Stimulated activated CD8-positive, alpha-beta memory T cell treated with anti-CD3 and anti-CD28 coated beads, Interleukin-12 subunit alpha, Interleukin-12 subunit beta, amount 100 ng/mL, for 1 hour (primary cell): Measurements from ENCODE around the gene POPDC3.

Experiments
- DNase-seq: peaks from one replicate; pipeline ENCODE4 v3.0.0-alpha.2; 2020; ENCODE audit warnings: low read depth

POPDC3 gene

GRCh38 chr6:105151644-105152043 is 28.2 kb downstream of the POPDC3 start:
- no peak for DNase-seq

- no peak for DNase-seq
These were observed 41.7 kb downstream of the POPDC3 start for GRCh38 chr6:105138141-105138540.

- no peak for DNase-seq
These were observed 42.4 kb downstream of the POPDC3 start for GRCh38 chr6:105137388-105137787.

- no peak for DNase-seq
These were observed 43.1 kb downstream of the POPDC3 start for GRCh38 chr6:105136431-105137350.

GRCh38 chr6:105135907-105136430 is 43.8 kb downstream of the POPDC3 start:
- DNase-seq, result no peak

GRCh38 chr6:105135056-105135455 is 44.8 kb downstream of the POPDC3 start:
- DNase-seq, result no peak

- no peak for DNase-seq
These were observed 57.1 kb downstream of the POPDC3 start for GRCh38 chr6:105122717-105123116.

GRCh38 chr6:105121981-105122380 is 57.8 kb downstream of the POPDC3 start:
- no peak for DNase-seq

- DNase-seq, result no peak
These were observed 59.2 kb downstream of the POPDC3 start for GRCh38 chr6:105120570-105120969.

- DNase-seq, result no peak
These were observed 63.7 kb downstream of the POPDC3 start for GRCh38 chr6:105116150-105116549.

- no peak for DNase-seq
These were observed 66.4 kb downstream of the POPDC3 start for GRCh38 chr6:105113422-105113821.

GRCh38 chr6:105112577-105112976 is 67.2 kb downstream of the POPDC3 start:
- DNase-seq, result no peak

- DNase-seq, result no peak
These were observed 67.9 kb downstream of the POPDC3 start for GRCh38 chr6:105111871-105112270.

- no peak for DNase-seq
These were observed 68.7 kb downstream of the POPDC3 start for GRCh38 chr6:105111105-105111504.

GRCh38 chr6:105109955-105110895 is 69.6 kb downstream of the POPDC3 start:
- DNase-seq, result no peak

GRCh38 chr6:105108631-105109262 is 71.1 kb downstream of the POPDC3 start:
- no peak for DNase-seq
